ENCODE data around the gene PTK6. TPM values are rescaled to one million over a fixed set of nuclear protein-coding genes. Genes with fewer than 3 reads are reported as not detected.

The PTK6 gene
- total and polyA plus RNA-seq, 2 of the 13 experiments (the other 11 are each of a cell fraction or from before 2014, with no cell fraction given) = 0.08 TPM; not detected in 1

DNA sequence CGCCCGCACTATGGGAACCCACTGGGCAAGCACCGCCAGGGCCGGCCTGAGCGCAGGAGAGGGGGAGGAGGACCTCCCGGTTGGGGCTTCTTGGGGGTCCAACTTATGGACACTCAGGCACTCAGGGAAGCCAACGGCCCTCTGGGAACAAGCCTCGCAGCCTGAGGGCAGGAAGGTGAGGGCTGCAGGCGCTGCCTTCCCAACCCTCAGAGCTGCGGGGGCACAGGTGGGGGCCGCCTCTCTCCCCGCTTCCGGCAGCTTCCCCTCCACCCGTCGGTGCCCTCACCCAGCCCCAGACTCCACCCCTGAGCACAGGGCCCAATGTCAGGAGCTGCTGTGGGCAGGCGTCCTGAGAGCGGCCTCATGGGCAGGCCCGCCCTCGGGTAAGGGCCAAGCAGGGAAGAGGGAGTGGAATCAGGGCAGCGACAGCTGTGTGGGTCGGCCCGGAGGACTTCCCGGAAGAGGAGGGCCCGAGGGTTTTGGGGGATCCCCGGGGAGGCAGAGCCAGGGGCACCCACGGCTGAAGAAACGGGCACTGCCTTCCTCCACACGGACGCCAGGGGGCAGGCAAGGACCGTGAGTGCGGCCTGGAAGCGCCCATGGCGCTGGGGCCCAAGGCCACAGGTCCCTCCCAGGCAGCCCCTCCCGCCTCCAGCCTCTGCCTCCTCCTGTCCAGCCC lies 488 bp upstream of the PTK6 start (continued):
- TF ChIP-seq ZNF431 (CRISPR knock-in tag; IDR thresholded peaks at IDR 0.05; ENCODE audit: borderline replicate concordance, low read depth) = peak; percentile 80
- peak; percentile 88 for TF ChIP-seq ZNF44 (CRISPR knock-in tag; IDR thresholded peaks at IDR 0.05)
- TF ChIP-seq, protein P1, sequence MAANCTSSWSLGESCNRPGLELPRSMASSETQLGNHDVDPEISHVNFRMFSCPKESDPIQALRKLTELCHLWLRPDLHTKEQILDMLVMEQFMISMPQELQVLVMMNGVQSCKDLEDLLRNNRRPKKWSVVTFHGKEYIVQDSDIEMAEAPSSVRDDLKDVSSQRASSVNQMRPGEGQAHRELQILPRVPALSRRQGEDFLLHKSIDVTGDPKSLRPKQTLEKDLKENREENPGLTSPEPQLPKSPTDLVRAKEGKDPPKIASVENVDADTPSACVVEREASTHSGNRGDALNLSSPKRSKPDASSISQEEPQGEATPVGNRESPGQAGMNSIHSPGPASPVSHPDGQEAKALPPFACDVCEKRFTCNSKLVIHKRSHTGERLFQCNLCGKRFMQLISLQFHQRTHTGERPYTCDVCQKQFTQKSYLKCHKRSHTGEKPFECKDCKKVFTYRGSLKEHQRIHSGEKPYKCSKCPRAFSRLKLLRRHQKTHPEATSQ (CRISPR knock-in tag; IDR thresholded peaks at IDR 0.05; ENCODE audit: borderline replicate concordance) = peak; percentile 81; the same call in 1 of the 2 replicates
- TF ChIP-seq ZNF3 (CRISPR knock-in tag; IDR thresholded peaks at IDR 0.05) = no peak; the same call in 1 of the 2 replicates
- no peak for TF ChIP-seq PRPF4 (IDR thresholded peaks at IDR 0.05; ENCODE audit: low read depth, low read length, poor library complexity, severe bottlenecking)
- peak; percentile 95; the same call in 1 of the 2 replicates for TF ChIP-seq ZNF788 (CRISPR knock-in tag; IDR thresholded peaks at IDR 0.05; ENCODE audit: borderline replicate concordance)
- TF ChIP-seq KDM1A (CRISPR knock-in tag; IDR thresholded peaks at IDR 0.05) = 0 out of 2 replicates have a peak, but pooled peaks have one; percentile 23
- peak; percentile 89 for TF ChIP-seq CBFB (CRISPR knock-in tag; IDR thresholded peaks at IDR 0.05)
- 0 out of 2 replicates have a peak, but pooled peaks have one; percentile 63 for TF ChIP-seq ZNF235 (CRISPR knock-in tag; IDR thresholded peaks at IDR 0.05; ENCODE audit: borderline replicate concordance)
- no peak for TF ChIP-seq ZNF101 (CRISPR knock-in tag; IDR thresholded peaks at IDR 0.05; ENCODE audit: borderline replicate concordance, low read depth)
- peak; percentile 96 for TF ChIP-seq ZNF501 (CRISPR knock-in tag; IDR thresholded peaks at IDR 0.05)
- TF ChIP-seq, protein P2, sequence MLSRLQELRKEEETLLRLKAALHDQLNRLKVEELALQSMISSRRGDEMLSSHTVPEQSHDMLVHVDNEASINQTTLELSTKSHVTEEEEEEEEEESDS (CRISPR knock-in tag; IDR thresholded peaks at IDR 0.05; ENCODE audit: borderline replicate concordance) = 0 out of 2 replicates have a peak, but pooled peaks have one; percentile 79
- TF ChIP-seq, protein P3, sequence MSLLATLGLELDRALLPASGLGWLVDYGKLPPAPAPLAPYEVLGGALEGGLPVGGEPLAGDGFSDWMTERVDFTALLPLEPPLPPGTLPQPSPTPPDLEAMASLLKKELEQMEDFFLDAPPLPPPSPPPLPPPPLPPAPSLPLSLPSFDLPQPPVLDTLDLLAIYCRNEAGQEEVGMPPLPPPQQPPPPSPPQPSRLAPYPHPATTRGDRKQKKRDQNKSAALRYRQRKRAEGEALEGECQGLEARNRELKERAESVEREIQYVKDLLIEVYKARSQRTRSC (CRISPR knock-in tag; IDR thresholded peaks at IDR 0.05; ENCODE audit: low read depth) = no peak
- TF ChIP-seq ZNF83 (CRISPR knock-in tag; IDR thresholded peaks at IDR 0.05; ENCODE audit: borderline replicate concordance) = 0 out of 2 replicates have a peak, but pooled peaks have one; percentile 72
- no peak for TF ChIP-seq GABPA (IDR thresholded peaks at IDR 0.05; ENCODE audit: low read depth, low read length)
- TF ChIP-seq GABPA (CRISPR knock-in tag; IDR thresholded peaks at IDR 0.05; ENCODE audit: low read depth) = peak; percentile 82
- no peak for TF ChIP-seq ATM (IDR thresholded peaks at IDR 0.05; ENCODE audit: borderline replicate concordance)
- peak; percentile 86 for TF ChIP-seq ZNF343 (CRISPR knock-in tag; IDR thresholded peaks at IDR 0.05)
- peak; percentile 98; the same call in 1 of the 2 replicates for TF ChIP-seq RELA (CRISPR knock-in tag; IDR thresholded peaks at IDR 0.05)
- peak; percentile 35; the same call in 1 of the 2 replicates for TF ChIP-seq RARA (CRISPR knock-in tag; IDR thresholded peaks at IDR 0.05)
- TF ChIP-seq, protein P4, sequence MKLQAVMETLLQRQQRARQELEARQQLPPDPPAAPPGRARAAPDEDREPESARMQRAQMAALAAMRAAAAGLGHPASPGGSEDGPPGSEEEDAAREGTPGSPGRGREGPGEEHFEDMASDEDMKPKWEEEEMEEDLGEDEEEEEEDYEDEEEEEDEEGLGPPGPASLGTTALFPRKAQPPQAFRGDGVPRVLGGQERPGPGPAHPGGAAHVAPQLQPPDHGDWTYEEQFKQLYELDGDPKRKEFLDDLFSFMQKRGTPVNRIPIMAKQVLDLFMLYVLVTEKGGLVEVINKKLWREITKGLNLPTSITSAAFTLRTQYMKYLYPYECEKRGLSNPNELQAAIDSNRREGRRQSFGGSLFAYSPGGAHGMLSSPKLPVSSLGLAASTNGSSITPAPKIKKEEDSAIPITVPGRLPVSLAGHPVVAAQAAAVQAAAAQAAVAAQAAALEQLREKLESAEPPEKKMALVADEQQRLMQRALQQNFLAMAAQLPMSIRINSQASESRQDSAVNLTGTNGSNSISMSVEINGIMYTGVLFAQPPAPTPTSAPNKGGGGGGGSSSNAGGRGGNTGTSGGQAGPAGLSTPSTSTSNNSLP (IDR thresholded peaks at IDR 0.05; ENCODE audit: low read depth, low read length) = 0 out of 2 replicates have a peak, but pooled peaks have one; percentile 26
- no peak; the same call in 1 of the 2 replicates for TF ChIP-seq GPN1 (CRISPR knock-in tag; IDR thresholded peaks at IDR 0.05; ENCODE audit: borderline replicate concordance)
- TF ChIP-seq YEATS2 (CRISPR knock-in tag; IDR thresholded peaks at IDR 0.05; ENCODE audit: borderline replicate concordance) = peak; percentile 84
- TF ChIP-seq MTA1 (CRISPR knock-in tag; IDR thresholded peaks at IDR 0.05; ENCODE audit: borderline replicate concordance) = peak; percentile 95; the same call in 1 of the 2 replicates
- TF ChIP-seq TSC22D2 (CRISPR knock-in tag; IDR thresholded peaks at IDR 0.05; ENCODE audit: borderline replicate concordance) = peak; percentile 63; the same call in 1 of the 2 replicates
- peak; percentile 91; the same call in 1 of the 2 replicates for TF ChIP-seq SMAD1 (CRISPR knock-in tag; IDR thresholded peaks at IDR 0.05; ENCODE audit: borderline replicate concordance, low read depth)
- TF ChIP-seq KDM2A (CRISPR knock-in tag; IDR thresholded peaks at IDR 0.05; ENCODE audit: borderline replicate concordance, low read depth) = peak; percentile 97

Measured in HepG2 (cell line).